Glomerular visceral epithelial cell (primary cell): ENCODE measurements around the gene RNF152.
A peak's percentile ranks its signal among the peaks of the same experiment; 100 is the strongest.

ENCODE experiments used
- DNase-seq: peaks from one replicate; pipeline ENCODE4 v3.0.0-alpha.2; 2016; ENCODE audit errors: extremely low spot score

Gene RNF152

GRCh38 chr18:61894751-61895524, 2.1 kb upstream of the RNF152 start:
- no peak for DNase-seq

DNA sequence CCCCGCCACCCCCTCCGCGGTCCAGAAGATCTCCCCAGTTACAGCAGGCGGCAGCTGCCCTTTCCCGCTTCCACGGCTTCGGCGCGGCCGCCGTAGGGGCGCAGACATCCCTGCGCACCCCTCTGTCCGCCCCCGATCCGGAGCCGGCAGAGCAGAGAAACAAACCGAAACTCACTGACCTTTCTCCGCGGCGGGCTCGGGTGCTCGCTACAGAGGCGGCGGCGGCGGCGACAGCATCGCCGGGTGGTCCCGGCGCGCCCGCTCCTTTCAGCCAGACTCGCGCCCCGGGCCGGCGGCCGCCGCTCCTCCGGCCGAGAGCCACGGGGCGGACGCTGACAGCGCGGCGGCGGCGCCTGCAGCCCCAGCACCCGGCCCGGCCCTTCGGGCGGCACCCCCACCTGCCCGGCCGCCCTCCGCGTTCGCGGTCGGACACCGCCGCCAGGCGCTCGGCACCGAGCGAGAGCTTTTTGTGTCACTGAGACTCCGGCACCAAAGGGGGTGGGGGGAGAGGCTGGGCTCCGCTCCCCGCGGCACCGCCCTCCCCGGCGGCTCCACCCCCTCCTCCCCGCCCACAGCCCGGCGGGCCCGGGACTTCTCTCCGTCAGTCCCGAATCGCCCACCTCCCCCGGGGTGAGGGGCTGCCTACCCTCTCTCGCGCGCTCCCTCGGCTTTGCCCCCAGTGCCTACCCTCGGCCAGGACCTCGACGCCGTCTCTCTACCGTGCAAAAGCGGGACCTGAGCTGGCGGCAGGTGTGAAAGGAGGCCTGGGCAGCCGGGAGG, 1.4 kb upstream of the RNF152 start:
- peak; percentile 60 for DNase-seq

DNA sequence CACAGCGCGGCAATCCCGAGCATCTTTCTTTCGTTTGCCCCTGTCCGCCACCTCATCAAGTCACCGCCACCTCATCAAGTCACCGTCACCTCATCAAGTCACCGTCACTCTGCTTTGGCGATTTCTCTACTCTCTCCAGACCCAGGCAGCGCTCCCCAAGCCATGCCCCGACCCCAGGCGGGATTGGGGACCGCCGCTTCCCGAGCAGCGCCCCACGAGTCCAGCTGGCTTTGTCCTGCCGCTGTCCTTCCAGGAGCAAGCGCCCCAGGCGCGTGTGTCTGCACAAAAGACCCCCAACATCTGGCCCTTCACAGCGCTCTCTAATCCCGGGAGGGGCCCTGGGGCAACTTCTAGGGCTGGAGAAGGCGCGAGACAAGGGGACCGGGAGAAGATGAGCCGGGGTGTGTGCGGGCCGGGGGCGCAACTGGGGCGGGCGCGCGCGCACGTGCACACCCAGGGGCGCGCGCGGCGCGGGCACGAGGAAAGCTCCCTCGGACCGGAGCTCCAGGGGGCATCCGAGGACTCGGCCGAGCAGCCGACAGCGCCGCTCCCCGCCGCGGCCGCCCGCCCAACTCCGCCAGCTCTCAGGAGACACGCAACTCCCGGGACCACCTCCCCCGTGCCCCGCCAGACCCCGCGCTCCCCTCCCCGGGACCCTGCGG, 633 bp upstream of the RNF152 start:
- peak; percentile 24 for DNase-seq

- DNase-seq, result no peak
These were observed 913 bp downstream of the RNF152 start for GRCh38 chr18:61891894-61892293.

- no peak for DNase-seq
These were observed 1.5 kb downstream of the RNF152 start for GRCh38 chr18:61891271-61891670.

DNA sequence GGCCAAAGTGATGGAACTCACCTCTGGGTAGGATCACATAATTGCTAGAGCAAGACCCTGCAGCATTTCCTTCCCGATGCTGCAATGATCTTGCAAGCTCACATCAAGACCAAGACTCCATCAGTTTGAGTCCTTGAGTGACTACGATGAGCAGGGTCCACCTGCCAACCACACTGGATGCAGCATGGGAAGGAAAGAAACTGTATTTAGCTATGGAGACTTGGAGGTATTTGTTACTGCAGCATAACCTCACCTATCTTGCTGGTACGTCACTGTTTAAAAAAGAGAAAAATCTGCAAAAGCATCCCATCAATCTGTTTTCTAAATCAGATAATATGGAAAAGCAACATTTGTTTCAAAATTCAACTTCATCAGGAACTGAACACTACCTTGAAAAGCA, 2.5 kb downstream of the RNF152 start:
- DNase-seq, result no peak

- DNase-seq, result no peak
These were observed 3.3 kb downstream of the RNF152 start for GRCh38 chr18:61889541-61889940.

- DNase-seq, result no peak
These were observed 4.2 kb downstream of the RNF152 start for GRCh38 chr18:61888622-61889021.

DNA sequence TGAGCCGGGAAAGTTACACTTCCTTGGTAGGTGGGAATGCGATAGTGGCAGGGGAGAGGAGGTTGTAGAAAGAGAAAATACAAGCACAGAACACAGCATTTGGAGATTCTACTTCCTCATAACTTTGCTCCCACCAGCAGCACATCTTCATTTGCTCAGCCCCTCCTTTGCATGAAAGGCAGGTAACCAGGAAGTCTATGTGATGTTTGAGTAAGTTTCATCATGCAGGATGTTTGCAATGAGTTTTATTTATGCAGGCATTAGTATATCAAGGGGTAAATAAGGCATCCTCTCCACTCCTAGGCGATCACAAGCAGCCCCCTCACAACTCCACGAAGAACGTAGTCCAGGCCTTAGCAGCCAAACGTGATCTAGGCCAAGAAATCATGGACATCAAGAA, 5.0 kb downstream of the RNF152 start:
- DNase-seq, result no peak

DNA sequence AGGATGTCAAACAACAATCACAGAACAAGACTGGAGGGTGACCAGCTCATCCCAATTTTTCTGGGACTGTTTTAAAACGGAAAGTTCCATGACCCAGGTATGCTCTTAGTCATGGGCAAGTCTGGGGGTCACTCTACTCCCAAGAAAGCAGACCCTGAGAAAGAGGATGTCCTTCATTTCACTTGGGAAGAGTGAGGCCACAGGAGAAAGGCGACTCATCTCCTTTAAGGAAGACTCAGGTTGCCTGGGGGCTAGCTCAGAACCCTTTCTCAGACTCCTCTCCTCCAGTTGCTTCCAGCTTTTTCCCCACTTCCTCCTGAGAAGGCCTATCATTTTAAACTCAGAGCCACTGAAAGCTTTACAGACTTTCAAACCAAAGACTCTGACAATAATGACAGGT, 9.3 kb downstream of the RNF152 start:
- DNase-seq, result no peak

GRCh38 chr18:61882296-61883004, 10.4 kb downstream of the RNF152 start:
- DNase-seq, result no peak

DNA sequence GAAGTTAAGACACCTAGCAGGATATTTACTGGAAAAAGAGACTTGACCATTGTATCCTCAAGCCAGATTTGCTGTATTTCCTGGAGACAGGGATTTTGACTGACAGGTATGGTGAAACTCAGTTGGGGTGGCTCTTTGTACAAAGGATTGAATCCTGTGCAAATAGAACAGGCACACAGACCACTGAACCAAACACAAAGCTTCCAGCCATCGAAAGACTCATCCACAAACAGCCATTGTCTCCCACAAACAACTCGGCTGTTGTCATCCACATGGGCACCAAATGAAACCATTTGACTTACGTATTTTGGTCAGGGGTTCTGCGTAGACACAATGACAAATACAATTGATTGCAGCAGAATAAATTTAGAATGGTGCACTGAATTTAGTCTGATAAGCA, 15.9 kb downstream of the RNF152 start:
- DNase-seq, result no peak

- DNase-seq, result no peak
These were observed 22.7 kb downstream of the RNF152 start for GRCh38 chr18:61870151-61870550.

DNA sequence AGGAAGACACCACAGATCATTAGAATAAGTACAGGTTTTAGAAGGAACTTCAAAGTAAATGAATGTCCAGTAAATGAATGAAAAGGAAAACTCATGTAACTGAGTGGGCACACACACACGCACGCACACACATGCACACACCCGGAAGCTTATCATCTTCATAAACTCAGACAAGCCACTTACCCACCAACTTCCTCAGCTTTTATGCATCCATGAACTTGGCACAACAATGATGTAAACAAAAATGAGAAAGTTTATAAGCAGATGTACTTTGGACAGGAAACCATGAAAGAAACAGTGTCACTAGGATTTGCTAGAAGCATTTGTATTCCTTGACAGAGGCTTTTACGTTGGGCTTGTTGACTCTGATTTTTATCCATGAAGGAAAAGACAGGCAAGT, 23.2 kb downstream of the RNF152 start:
- no peak for DNase-seq

- no peak for DNase-seq
These were observed 27.2 kb downstream of the RNF152 start for GRCh38 chr18:61865466-61866175.

- DNase-seq, result no peak
These were observed 31.4 kb downstream of the RNF152 start for GRCh38 chr18:61861372-61861771.

DNA sequence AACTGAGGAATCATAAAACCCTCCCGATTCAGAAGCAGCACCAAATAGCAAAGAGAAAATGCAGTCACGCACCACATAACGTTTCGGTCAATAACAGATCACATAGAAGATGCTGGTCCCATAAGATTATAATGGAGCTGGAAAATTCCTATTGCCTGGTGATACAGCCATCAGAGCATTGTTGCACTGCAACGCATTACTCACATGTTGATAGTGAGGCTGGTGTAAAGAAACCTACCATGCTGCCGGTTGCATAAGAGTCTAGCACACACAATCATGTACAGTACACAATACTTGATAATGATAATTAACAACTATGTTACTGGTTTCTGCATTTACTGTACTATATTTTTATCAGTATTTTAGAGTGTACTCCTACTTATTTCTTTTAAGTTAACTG, 32.5 kb downstream of the RNF152 start:
- no peak for DNase-seq

DNA sequence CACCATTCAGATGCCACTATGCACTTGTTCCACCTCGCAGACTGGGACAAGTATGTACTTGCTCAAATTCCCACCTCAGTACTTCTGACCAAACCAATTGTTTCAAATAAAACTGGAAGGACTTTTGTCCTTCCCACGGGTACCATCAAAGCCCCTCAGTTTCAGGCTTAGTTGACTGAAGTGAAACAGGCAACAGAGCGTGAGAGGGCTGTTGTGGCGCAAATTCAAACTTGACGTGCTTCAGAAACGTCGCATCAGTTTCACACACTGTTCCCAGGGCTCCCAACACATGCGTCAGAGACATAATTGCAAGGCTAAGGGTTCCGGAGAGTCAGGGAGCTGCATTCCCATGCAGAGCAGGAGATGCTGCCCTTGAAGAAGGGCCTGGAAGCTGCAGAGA, 33.7 kb downstream of the RNF152 start:
- DNase-seq, result no peak

DNA sequence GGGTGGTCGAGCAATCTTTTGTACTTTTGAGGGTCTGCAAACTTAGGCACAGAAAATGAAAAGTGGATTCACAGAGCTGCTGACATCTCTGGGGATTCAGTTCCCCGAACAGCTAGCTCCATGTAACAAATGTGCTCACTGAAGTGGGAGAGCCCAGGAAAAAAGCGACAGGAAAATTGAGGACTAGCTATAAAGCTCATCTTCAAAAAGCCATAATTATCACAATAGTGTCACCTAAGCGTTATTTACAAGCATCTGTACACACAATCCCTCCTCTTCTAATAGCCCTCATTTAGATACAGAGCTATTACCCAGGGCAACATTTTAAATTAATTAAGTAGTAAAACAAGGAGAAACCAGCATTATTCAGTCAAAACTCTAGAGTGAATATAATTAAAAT, 36.1 kb downstream of the RNF152 start:
- DNase-seq, result no peak

DNA sequence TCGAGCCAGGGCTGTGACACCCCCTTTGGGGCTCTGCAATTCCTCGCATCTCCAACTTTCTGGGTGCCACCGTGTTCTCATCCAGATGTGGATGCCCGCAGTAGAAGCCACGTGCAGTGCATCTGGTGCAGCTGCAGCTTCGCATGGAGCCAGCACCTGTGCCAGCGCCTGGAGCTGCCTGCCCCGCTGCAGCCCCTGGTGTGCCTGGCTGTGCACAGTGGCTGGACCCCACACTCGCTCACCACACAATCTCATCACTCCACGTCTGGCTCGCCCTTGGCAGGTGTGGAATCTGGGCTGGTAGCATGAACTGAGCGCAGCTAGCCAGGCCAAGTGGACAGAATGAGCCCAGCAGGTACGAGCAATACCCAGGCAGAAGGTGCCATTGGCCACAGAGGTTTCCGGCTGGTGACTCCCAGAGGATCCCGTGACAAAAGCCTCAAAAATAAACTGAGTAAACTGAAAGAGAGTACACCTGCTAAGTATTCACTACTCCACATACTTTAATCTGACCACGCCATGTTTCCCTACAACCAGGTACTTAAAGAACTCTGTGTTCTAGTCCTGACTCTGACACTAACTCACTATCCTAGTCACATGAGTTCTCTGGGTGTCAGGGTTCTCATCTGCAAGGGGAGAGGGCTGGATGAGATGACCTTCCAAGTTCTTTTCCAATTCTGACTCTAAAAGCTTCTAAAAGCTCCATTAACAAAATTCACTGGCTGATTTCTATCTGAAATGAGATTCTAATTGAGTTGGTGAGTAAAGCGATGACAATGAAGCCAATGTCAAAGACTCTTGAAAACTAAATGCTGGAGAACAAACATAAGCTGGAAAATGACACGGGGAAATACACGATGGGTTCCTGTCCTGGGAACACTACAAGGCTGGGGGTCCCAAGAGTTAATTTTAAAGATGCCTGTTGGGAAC, 37.1 kb downstream of the RNF152 start:
- DNase-seq, result no peak
